ENCODE measurements around the gene PPP2R2C. TPM values are rescaled to one million over a fixed set of nuclear protein-coding genes. Genes with fewer than 3 reads are reported as not detected.

PPP2R2C gene
- total and polyA plus RNA-seq, 9 of the 15 experiments (the other 6 are each of a cell fraction or from before 2014, with no cell fraction given): 0.04 to 0.06 TPM; not detected in 7

DNA sequence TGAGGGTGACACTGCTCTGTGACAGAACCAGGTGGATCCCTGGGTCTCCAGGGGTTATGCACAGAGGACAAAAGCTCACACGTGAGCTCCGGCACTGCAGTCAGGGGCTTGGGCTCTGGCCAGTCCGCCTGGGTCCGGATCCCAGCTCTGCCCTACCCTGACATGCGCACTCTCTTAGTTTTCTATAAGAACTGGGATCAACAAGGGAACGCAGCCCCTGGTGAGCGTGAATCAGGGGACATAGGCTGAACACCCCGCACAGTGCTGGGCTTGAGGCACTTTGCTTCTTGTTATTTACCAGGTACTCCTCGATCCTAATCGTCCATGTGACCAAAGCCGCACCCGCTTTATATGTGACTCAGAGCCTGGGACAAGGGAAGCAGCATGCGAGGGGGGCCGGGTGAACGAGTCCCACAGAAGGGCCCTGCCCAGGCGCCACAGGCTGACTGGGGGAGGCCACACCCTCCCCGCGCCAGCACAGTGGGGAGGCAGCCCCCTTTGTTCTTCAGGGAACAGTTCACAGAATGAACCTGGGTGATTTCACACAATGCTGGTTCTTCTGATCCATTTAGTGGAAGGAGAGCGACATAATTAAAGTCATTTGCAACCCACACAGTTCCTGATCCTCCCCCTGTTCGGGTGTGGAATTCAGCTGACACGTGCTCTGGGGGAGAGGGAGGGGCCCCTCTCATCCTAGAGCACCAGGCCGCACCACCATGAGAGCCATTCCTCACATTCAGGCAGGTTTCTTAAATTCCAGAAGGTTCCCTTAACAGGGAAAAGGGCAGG lies 147.2 kb downstream of the PPP2R2C start:
- no peak for ATAC-seq
- H3K9me1 ChIP-seq (ENCODE audit: control insufficient read depth, insufficient read depth, low read length): peaks cover 2% of the 10 kb centered on the region
- POLR2A ChIA-PET: interaction anchor here (0.6 to 0.7 kb wide), 3 partner anchors 142 to 373 kb away, joined by 3 read pairs; no protein-coding TSS in a partner anchor
- no peak overlapping the region for H3K4me2 ChIP-seq (ENCODE audit: insufficient read depth, low read length)
- H4K20me1 ChIP-seq (replicated peaks; ENCODE audit: control insufficient read depth, insufficient read depth, low read length): peaks cover 7% of the 10 kb centered on the region
- no peaks in the 10 kb centered on the region for H3K9me3 ChIP-seq (replicated peaks; ENCODE audit: control insufficient read depth, insufficient read depth, low read depth, low read length)
- H3K27me3 ChIP-seq (ENCODE audit: control insufficient read depth in 2 of 2, insufficient read depth in 2 of 2, low read length in 2 of 2): peaks cover 12 to 51% of the 10 kb centered on the region in 2 experiments; a peak in 4 of 5 replicates
- H3K4me3 ChIP-seq: no peak overlapping the region
- TF ChIP-seq NRF1 (conservative IDR thresholded peaks at IDR 0.05 in 1 of 2, IDR thresholded peaks at IDR 0.05 in 1 of 2) (0 out of 4 replicates have a peak, but pooled peaks of 1 of the 2 experiments have one; percentile 9), ZNF830 (CRISPR knock-in tag; IDR thresholded peaks at IDR 0.05) (no peak)
- FAIRE-seq: no peak
- BruUV-seq (replicated peaks): no TSS peak
- H3K4me1 ChIP-seq (replicated peaks in 1 of 2; ENCODE audit: control insufficient read depth in 2 of 2, insufficient read depth in 2 of 2, low read length in 2 of 2): peaks cover 0 to 8% of the 10 kb centered on the region in 2 experiments; a peak in 2 of 5 replicates
- H3K9ac ChIP-seq (ENCODE audit: insufficient read depth in 1 of 2, low read depth in 2 of 2, low read length in 2 of 2): no peak overlapping the region
- no peak overlapping the region for H2AFZ ChIP-seq (ENCODE audit: low read depth, low read length)
- CTCF ChIA-PET (ENCODE audit: low intra/inter-chr PET ratio): interaction anchor here (1.0 kb wide), 1 partner anchor 57 kb away, joined by 5 read pairs; no protein-coding TSS in a partner anchor
- no peaks in the 10 kb centered on the region for H3K79me2 ChIP-seq (ENCODE audit: control insufficient read depth, insufficient read depth, low read length)
- intact Hi-C loops (cut with micrococcal nuclease) (no loop called here), in situ Hi-C loops (cut with MboI) (loop anchor here (5.0 kb wide), 2 partner anchors 73 to 328 kb away; no protein-coding TSS in a partner anchor)
- no peak overlapping the region for H3K27ac ChIP-seq (ENCODE audit: extremely low read depth, low read depth, low read length)
- H3K36me3 ChIP-seq (ENCODE audit: control insufficient read depth, insufficient read depth, low read length): no peaks in the 10 kb centered on the region
- DNase-seq (ENCODE audit: extremely low read depth in 1 of 4, low spot score in 3 of 4): no peak
- under 1% methylated on average over 19 of the region's 22 CpGs for WGBS (ENCODE audit: insufficient coverage, low coverage, missing lambda C conversion rate)

GRCh38 chr4:6324461-6324998 lies 147.9 kb downstream of the PPP2R2C start:
- FAIRE-seq (no peak), ATAC-seq (no peak), DNase-seq (ENCODE audit: extremely low read depth in 1 of 4, low spot score in 3 of 4) (no peak)
- Histone ChIP-seq H3K9me1 (ENCODE audit: control insufficient read depth, insufficient read depth, low read length) (peaks cover 2% of the 10 kb centered on the region), H3K36me3 (ENCODE audit: control insufficient read depth, insufficient read depth, low read length) (no peaks in the 10 kb centered on the region), H3K9me3 (replicated peaks; ENCODE audit: control insufficient read depth, insufficient read depth, low read depth, low read length) (no peaks in the 10 kb centered on the region), H3K4me2 (ENCODE audit: insufficient read depth, low read length) (no peak overlapping the region), H3K9ac (ENCODE audit: insufficient read depth in 1 of 2, low read depth in 2 of 2, low read length in 2 of 2) (no peak overlapping the region), H3K27me3 (ENCODE audit: control insufficient read depth in 2 of 2, insufficient read depth in 2 of 2, low read length in 2 of 2) (peaks cover 12 to 50% of the 10 kb centered on the region in 2 experiments; a peak in 4 of 5 replicates), H4K20me1 (replicated peaks; ENCODE audit: control insufficient read depth, insufficient read depth, low read length) (peaks cover 7% of the 10 kb centered on the region), H3K4me3 (no peak overlapping the region), H3K4me1 (replicated peaks in 1 of 2; ENCODE audit: control insufficient read depth in 2 of 2, insufficient read depth in 2 of 2, low read length in 2 of 2) (peaks cover 0 to 5% of the 10 kb centered on the region in 2 experiments; a peak in 2 of 5 replicates), H3K27ac (ENCODE audit: extremely low read depth, low read depth, low read length) (no peak overlapping the region), H2AFZ (ENCODE audit: low read depth, low read length) (no peak overlapping the region), H3K79me2 (ENCODE audit: control insufficient read depth, insufficient read depth, low read length) (no peaks in the 10 kb centered on the region)
- under 1% methylated on average over 13 of the region's 15 CpGs for WGBS (ENCODE audit: insufficient coverage, low coverage, missing lambda C conversion rate)
- BruUV-seq (replicated peaks): no TSS peak
- CTCF ChIA-PET (ENCODE audit: low intra/inter-chr PET ratio): no interaction called here
- in situ Hi-C loops (cut with MboI): no loop called here
- intact Hi-C loops (cut with micrococcal nuclease): no loop called here
- TF ChIP-seq YY1 (IDR thresholded peaks at IDR 0.05; ENCODE audit: borderline replicate concordance in 1 of 3, control insufficient read depth in 1 of 3, extremely low read depth in 1 of 3, insufficient read depth in 3 of 3, insufficient read length in 1 of 3, insufficient replicate concordance in 2 of 3, low read depth in 1 of 3, low read length in 2 of 3): no peak
- TF ChIP-seq ZNF384 (IDR thresholded peaks at IDR 0.05; ENCODE audit: low read depth, low read length): no peak
- TF ChIP-seq DIDO1 (tag; IDR thresholded peaks at IDR 0.05; ENCODE audit: low read depth): no peak
- no peak for TF ChIP-seq TCF3 (CRISPR knock-in tag; IDR thresholded peaks at IDR 0.05)
- no peak for TF ChIP-seq KLF10 (CRISPR knock-in tag; IDR thresholded peaks at IDR 0.05)
- no peak for TF ChIP-seq MCM5 (IDR thresholded peaks at IDR 0.05; ENCODE audit: low read depth)
- TF ChIP-seq THRB (CRISPR knock-in tag; conservative IDR thresholded peaks at IDR 0.05): no peak
- no peak for TF ChIP-seq CBX2 (IDR thresholded peaks at IDR 0.05; ENCODE audit: insufficient read depth, low read length, poor library complexity, severe bottlenecking)
- no peak for TF ChIP-seq TBL1XR1 (IDR thresholded peaks at IDR 0.05; ENCODE audit: low read length in 2 of 2)
- POLR2A ChIA-PET: no interaction called here
